Liver (tissue), 9 donors: ENCODE measurements around the gene PLA2G6. TPM values are rescaled to one million over a fixed set of nuclear protein-coding genes. Genes with fewer than 3 reads are reported as not detected.
A peak's percentile ranks its signal among the peaks of the same experiment; 100 is the strongest.

ENCODE experiments used
- DNase-seq: peaks from one replicate; pipeline ENCODE4 v3.0.0-alpha.2; 2017; ENCODE audit warnings: low spot score
- H3K27ac ChIP-seq, 2 donors: one replicate each; pipeline ENCODE4 v1.7.0; 2013; ENCODE audit warnings: inconsistent platforms in 2 of 2, low read length in 2 of 2, control low read depth in 1 of 2, low read depth in 1 of 2, mild to moderate bottlenecking in 1 of 2
- H3K27me3 ChIP-seq, 4 donors: one replicate each; pipeline versions ENCODE4 v1.6.1 to v1.7.0; 2013; ENCODE audit warnings: low read length in 3 of 4, inconsistent platforms in 1 of 4, mild to moderate bottlenecking in 1 of 4, moderate library complexity in 1 of 4; ENCODE audit not compliant: control insufficient read depth in 4 of 4, insufficient read depth in 4 of 4
- H3K36me3 ChIP-seq, 4 donors: one replicate each; pipeline versions ENCODE4 v1.6.1 to v1.7.0; 2013; ENCODE audit warnings: low read length in 3 of 4, mild to moderate bottlenecking in 3 of 4, low read depth in 1 of 4, moderate library complexity in 1 of 4; ENCODE audit not compliant: control insufficient read depth in 4 of 4, insufficient read depth in 3 of 4
- H3K4me1 ChIP-seq, 4 donors: one replicate each; pipeline versions ENCODE4 v1.6.1 to v1.7.0; 2013; ENCODE audit warnings: low read length in 3 of 4, mild to moderate bottlenecking in 3 of 4, moderate library complexity in 1 of 4; ENCODE audit not compliant: control insufficient read depth in 4 of 4, insufficient read depth in 4 of 4
- H3K4me3 ChIP-seq, 3 donors: one replicate each; pipeline versions ENCODE4 v1.6.1 to v1.7.0; 2013; ENCODE audit warnings: low read length in 3 of 3, control low read depth in 1 of 3, low read depth in 1 of 3, mild to moderate bottlenecking in 1 of 3
- H3K9ac ChIP-seq, 2 donors: one replicate each; pipeline ENCODE4 v1.7.0; 2013; ENCODE audit warnings: low read length in 2 of 2, mild to moderate bottlenecking in 2 of 2, moderate library complexity in 2 of 2, control low read depth in 1 of 2, low read depth in 1 of 2
- H3K9me3 ChIP-seq, 4 donors: one replicate each; pipeline versions ENCODE4 v1.6.1 to v1.7.0; 2013; ENCODE audit warnings: low read length in 3 of 4; ENCODE audit not compliant: control insufficient read depth in 4 of 4
- ATF3 ChIP-seq: IDR thresholded peaks from 2 replicates; pipeline ENCODE4 v1.6.1; 2016; ENCODE audit warnings: antibody characterized with exemption
- CTCF ChIP-seq: fragments of 150-350 bp; IDR thresholded peaks from 2 replicates; pipeline ENCODE4 v1.5.1; 2017; ENCODE audit warnings: improper control_type of control experiment, low read depth, low read length; ENCODE audit not compliant: missing input control
- EGR1 ChIP-seq, 2 donors: IDR thresholded peaks; 2 replicates each; pipeline ENCODE4 v1.6.1; 2016 to 2018; ENCODE audit warnings: antibody characterized with exemption in 2 of 2, low read depth in 2 of 2
- FOXA1 ChIP-seq: IDR thresholded peaks from 2 replicates; pipeline ENCODE4 v1.6.1; 2016; ENCODE audit warnings: antibody characterized with exemption
- FOXA2 ChIP-seq: IDR thresholded peaks from 2 replicates; pipeline ENCODE4 v1.6.1; 2016; ENCODE audit warnings: antibody characterized with exemption
- GABPA ChIP-seq, 2 donors: IDR thresholded peaks in 1 of 2; conservative IDR thresholded peaks in 1 of 2; 2 replicates each; pipeline ENCODE4 v1.6.1; 2016; ENCODE audit warnings: antibody characterized with exemption in 2 of 2, mild to moderate bottlenecking in 1 of 2, moderate library complexity in 1 of 2
- HNF4A ChIP-seq, 2 donors: conservative IDR thresholded peaks; 2 replicates each; pipeline ENCODE4 v1.6.1; 2016; ENCODE audit warnings: antibody characterized with exemption in 2 of 2, mild to moderate bottlenecking in 2 of 2
- HNF4G ChIP-seq: IDR thresholded peaks from 2 replicates; pipeline ENCODE4 v1.6.1; 2016; ENCODE audit warnings: antibody characterized with exemption
- JUND ChIP-seq, 2 donors: IDR thresholded peaks; 2 replicates each; pipeline ENCODE4 v1.6.1; 2016; ENCODE audit warnings: antibody characterized with exemption in 2 of 2
- NR2F2 ChIP-seq: IDR thresholded peaks from 2 replicates; pipeline ENCODE4 v1.6.1; 2016; ENCODE audit warnings: antibody characterized with exemption
- RAD21 ChIP-seq, 2 donors: IDR thresholded peaks; 2 replicates each; pipeline ENCODE4 v1.6.1; 2016; ENCODE audit warnings: antibody characterized with exemption in 2 of 2, mild to moderate bottlenecking in 2 of 2
- RXRA ChIP-seq, 2 donors: IDR thresholded peaks; 2 replicates each; pipeline ENCODE4 v1.6.1; 2017 to 2018; ENCODE audit warnings: antibody characterized with exemption in 2 of 2, mild to moderate bottlenecking in 1 of 2
- SP1 ChIP-seq: IDR thresholded peaks from 2 replicates; pipeline ENCODE4 v1.6.1; 2018; ENCODE audit warnings: antibody characterized with exemption, mild to moderate bottlenecking
- TAF1 ChIP-seq: conservative IDR thresholded peaks from 2 replicates; pipeline ENCODE4 v1.6.1; 2016; ENCODE audit warnings: antibody characterized with exemption, mild to moderate bottlenecking
- YY1 ChIP-seq: IDR thresholded peaks from 2 replicates; pipeline ENCODE4 v1.6.1; 2016; ENCODE audit warnings: antibody characterized with exemption, mild to moderate bottlenecking
- WGBS: extraction: QIAGEN DNeasy Blood & Tissue Kit; methylation state at CpG from one replicate; pipeline ENCODE4 v1.1.7; 2013; 5-methylcytosine and 5-hydroxymethylcytosine counted together
- polyA plus RNA-seq, 2 donors: library from polyadenylated mRNA; stranded (reverse) in 1 of 2; unstranded in 1 of 2; fragments of 200-250 nt in 1 of 2; fragments of >200 nt in 1 of 2; fragmentation: Nextera tagmentation in 1 of 2; extraction: Ambion mirVana in 1 of 2; gene quantifications; one replicate each; pipeline versions ENCODE4 v1.2.1 to v1.2.3, GENCODE V29; 2013 to 2015
- total RNA-seq, 2 donors: library from RNA; depleted of rRNA; stranded (reverse); fragments of >200 nt; gene quantifications; one replicate each; pipeline ENCODE4 v1.2.3, GENCODE V29; 2014
- TF ChIP-seq, protein P1 (sequence below): IDR thresholded peaks from 2 replicates; pipeline ENCODE4 v1.6.1; 2016; ENCODE audit warnings: antibody characterized with exemption
- TF ChIP-seq, protein P2 (sequence below): IDR thresholded peaks from 2 replicates; pipeline ENCODE4 v1.6.1; 2016; ENCODE audit warnings: antibody characterized with exemption
- TF ChIP-seq, protein P3 (sequence below): IDR thresholded peaks from 2 replicates; pipeline ENCODE4 v1.6.1; 2016; ENCODE audit warnings: antibody characterized with exemption, mild to moderate bottlenecking
- donor health status: healthy.
- donor health status: healthy.
- donor health status: healthy.
- donor health status: healthy.
- donor health status: healthy.

The PLA2G6 gene
- total and polyA plus RNA-seq, 4 donors = 5.7 to 9.0 (median 7.2) TPM

- H3K27me3 ChIP-seq = no peaks in the 10 kb centered on the region
- 77% methylated on average over 16 of the region's 16 CpGs for WGBS
- peaks cover 4 to 12% (median 7%) of the 10 kb centered on the region in 4 donors for H3K4me1 ChIP-seq
- no peak for DNase-seq
- peak overlapping the region in 1 of 2 donors; percentile 17 for H3K9ac ChIP-seq
- peaks cover 0 to 1% (median 0%) of the 10 kb centered on the region in 4 donors for H3K36me3 ChIP-seq
- peak overlapping the region; percentile 17 to 52 for H3K27ac ChIP-seq
- TF ChIP-seq NR2F2 (no peak), SP1 (no peak), JUND (IDR thresholded peaks at IDR 0.05) (no peak), EGR1 (IDR thresholded peaks at IDR 0.05; ENCODE audit: low read depth in 2 of 2) (no peak), GABPA (IDR thresholded peaks at IDR 0.05 in 1 of 2, conservative IDR thresholded peaks at IDR 0.05 in 1 of 2) (no peak), CTCF (no peak), HNF4G (no peak), RAD21 (IDR thresholded peaks at IDR 0.05) (no peak), ATF3 (no peak), YY1 (no peak), HNF4A (conservative IDR thresholded peaks at IDR 0.05) (no peak), RXRA (IDR thresholded peaks at IDR 0.05) (no peak), FOXA2 (no peak), FOXA1 (no peak), TAF1 (no peak)
- TF ChIP-seq, protein P1, sequence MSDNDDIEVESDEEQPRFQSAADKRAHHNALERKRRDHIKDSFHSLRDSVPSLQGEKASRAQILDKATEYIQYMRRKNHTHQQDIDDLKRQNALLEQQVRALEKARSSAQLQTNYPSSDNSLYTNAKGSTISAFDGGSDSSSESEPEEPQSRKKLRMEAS = no peak
- TF ChIP-seq, protein P2, sequence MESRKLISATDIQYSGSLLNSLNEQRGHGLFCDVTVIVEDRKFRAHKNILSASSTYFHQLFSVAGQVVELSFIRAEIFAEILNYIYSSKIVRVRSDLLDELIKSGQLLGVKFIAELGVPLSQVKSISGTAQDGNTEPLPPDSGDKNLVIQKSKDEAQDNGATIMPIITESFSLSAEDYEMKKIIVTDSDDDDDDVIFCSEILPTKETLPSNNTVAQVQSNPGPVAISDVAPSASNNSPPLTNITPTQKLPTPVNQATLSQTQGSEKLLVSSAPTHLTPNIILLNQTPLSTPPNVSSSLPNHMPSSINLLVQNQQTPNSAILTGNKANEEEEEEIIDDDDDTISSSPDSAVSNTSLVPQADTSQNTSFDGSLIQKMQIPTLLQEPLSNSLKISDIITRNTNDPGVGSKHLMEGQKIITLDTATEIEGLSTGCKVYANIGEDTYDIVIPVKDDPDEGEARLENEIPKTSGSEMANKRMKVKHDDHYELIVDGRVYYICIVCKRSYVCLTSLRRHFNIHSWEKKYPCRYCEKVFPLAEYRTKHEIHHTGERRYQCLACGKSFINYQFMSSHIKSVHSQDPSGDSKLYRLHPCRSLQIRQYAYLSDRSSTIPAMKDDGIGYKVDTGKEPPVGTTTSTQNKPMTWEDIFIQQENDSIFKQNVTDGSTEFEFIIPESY = no peak
- TF ChIP-seq, protein P3, sequence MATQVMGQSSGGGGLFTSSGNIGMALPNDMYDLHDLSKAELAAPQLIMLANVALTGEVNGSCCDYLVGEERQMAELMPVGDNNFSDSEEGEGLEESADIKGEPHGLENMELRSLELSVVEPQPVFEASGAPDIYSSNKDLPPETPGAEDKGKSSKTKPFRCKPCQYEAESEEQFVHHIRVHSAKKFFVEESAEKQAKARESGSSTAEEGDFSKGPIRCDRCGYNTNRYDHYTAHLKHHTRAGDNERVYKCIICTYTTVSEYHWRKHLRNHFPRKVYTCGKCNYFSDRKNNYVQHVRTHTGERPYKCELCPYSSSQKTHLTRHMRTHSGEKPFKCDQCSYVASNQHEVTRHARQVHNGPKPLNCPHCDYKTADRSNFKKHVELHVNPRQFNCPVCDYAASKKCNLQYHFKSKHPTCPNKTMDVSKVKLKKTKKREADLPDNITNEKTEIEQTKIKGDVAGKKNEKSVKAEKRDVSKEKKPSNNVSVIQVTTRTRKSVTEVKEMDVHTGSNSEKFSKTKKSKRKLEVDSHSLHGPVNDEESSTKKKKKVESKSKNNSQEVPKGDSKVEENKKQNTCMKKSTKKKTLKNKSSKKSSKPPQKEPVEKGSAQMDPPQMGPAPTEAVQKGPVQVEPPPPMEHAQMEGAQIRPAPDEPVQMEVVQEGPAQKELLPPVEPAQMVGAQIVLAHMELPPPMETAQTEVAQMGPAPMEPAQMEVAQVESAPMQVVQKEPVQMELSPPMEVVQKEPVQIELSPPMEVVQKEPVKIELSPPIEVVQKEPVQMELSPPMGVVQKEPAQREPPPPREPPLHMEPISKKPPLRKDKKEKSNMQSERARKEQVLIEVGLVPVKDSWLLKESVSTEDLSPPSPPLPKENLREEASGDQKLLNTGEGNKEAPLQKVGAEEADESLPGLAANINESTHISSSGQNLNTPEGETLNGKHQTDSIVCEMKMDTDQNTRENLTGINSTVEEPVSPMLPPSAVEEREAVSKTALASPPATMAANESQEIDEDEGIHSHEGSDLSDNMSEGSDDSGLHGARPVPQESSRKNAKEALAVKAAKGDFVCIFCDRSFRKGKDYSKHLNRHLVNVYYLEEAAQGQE = no peak
- H3K4me3 ChIP-seq = no peak overlapping the region
- H3K9me3 ChIP-seq = no peaks in the 10 kb centered on the region
Observed at GRCh38 chr22:38171927-38172831, 9.5 kb downstream of the PLA2G6 start.
